ENCODE results near the gene SERPINI2. TPM values are rescaled to one million over a fixed set of nuclear protein-coding genes. Genes with fewer than 3 reads are reported as not detected.

SERPINI2 gene
- total and polyA plus RNA-seq, 2 of the 8 experiments (the other 6 are each of a cell fraction or from before 2014, with no cell fraction given), result 0.26 TPM; not detected in 1

- TF ChIP-seq CTBP2 (IDR thresholded peaks at IDR 0.05; ENCODE audit: borderline replicate concordance, insufficient read depth, insufficient read length, low read length) (no peak), E2F6 (IDR thresholded peaks at IDR 0.05) (no peak), POLR2AphosphoS5 (IDR thresholded peaks at IDR 0.05; ENCODE audit: low read depth, low read length) (no peak)
These were observed 28.6 kb upstream of the SERPINI2 start (continued) for GRCh38 chr3:167502401-167502800.

Data from H1 (cell line).